ENCODE results near the gene ACTR1A. TPM values are rescaled to one million over a fixed set of nuclear protein-coding genes. Genes with fewer than 3 reads are reported as not detected.
"Not testable (repeated sequence)": the region's sequence is repeated elsewhere in the genome, so short reads cannot be mapped to it uniquely, and the experiment has no call there.

Gene ACTR1A
- total RNA-seq (ENCODE audit: insufficient read depth, low replicate concordance), result 42.1 TPM

DNA sequence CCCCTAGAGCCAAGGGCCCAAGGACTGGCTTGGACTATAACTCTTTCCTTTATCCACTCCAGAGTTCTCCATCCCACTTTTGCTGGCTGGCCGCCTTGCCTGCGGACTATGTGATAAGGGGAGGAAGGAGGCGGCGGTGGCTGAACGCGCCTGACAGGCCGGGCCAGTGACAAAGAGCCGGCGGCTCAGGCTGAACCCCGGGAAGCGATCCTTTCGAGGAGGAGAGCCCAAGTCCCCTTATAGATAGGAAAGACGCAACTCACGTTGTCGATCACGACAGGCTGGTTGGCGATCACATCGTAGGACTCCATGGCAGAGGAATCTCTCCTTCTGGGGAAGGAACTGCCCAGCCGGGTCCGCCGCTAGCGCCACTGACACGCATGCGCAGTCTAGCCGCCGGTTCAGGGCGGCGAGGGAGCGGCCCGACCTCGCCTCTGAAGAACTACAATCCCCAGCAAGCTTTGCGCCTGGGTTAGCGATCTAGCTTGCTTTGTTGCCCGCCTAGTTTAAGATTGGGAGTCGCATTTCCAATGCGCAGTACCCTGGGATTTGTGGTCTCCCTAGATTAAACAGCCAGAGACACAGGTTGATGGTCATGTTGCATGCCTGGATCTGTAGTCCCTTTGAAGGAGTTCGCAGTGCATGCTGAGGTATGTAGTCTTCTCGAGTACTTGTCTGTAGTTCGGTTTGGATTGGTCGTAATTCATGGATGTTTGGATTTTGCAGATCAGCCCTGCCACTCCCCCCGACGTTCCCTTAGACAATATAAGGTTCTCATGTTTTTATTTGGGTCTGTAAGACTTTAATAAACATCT lies at the start of gene ACTR1A:
Gene ACTR1A (minus strand): TSS at position 376 of the 815 bp plus-strand sequence. CDS start 65 bp downstream, at position 311.
- peak; percentile 100 for DNase-seq (ENCODE audit: low spot score)

DNA sequence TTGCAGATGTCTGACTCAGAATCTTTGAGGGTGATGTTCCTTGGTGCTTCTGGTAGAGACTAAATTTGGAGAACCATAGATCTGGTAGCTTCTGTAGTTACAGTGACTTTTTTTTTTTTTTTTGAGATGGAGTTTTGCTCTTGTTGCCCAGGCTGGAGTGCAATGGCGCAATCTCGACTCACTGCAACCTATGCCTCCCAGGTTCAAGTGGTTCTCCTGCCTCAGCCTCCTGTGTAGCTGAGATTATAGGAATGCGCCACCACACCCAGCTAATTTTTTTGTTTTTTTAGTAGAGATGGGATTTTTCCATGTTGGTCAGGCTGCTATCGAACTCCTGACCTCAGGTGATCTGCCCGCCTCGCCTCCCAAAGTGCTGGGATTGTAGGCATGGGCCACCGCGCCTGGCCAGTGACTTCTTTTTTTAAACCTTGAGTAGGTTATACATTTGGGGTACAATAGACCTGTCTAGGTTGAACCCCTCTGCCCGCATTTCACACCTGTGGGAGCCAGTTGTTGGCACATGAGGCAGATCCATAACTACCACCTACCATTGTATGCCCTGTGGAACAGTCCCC lies 48.2 kb upstream of the ACTR1A start:
- no peak for DNase-seq (ENCODE audit: low spot score)

DNA sequence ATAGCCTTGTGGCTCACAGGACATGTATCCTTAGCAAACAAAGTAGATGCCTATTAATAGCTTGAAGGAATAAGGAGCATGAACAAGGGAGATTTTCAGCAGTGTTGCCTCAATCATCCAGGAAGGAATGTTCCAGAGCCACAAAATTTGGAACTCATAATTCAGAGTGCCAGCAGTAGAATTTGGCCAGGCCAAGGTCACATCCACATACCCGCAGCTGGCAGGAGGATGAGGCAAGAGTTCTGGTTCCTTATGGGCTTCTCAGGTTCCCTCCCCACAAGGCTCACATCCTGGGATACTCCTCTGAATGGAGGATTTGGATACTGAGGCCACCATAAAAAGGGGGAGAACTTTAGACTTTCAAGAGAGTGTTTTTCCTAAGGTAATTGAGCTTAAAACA lies 47.0 kb upstream of the ACTR1A start:
- DNase-seq (ENCODE audit: low spot score), result no peak

DNA sequence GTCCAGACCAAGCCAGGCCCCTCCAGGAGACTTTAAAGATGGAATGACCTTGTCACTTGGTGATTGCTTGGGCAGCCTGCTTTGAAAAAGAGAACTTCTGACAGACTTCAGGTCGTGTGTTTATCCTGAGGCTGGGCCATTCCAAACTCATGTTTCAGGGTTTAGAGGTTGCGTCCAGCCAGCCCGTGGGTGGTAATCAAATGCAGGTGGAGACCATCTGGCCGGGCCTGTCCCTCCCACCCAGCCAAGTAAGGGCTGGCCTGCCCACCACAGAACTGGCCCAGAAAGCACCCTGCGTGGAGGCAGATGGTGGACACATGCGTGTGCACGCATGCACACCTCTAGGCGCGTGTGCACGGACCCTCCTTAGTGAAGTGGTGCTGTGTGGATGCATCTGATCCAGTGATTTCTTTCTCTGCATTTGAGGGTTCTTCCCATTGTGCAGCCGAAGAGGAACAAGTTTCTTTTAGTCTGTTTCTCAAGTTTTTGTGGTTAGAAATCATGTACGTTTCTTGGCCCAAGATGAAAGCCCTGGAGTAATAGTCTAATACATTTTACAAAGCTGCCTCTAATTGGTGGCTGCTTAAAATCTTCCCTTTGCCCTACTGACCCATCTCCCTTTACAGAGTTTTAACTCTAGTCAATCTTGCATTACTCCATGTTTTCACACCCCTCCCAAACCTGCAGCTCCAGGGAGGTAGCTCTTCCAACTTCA lies 44.3 kb upstream of the ACTR1A start:
- peak; percentile 17 for DNase-seq (ENCODE audit: low spot score)

DNA sequence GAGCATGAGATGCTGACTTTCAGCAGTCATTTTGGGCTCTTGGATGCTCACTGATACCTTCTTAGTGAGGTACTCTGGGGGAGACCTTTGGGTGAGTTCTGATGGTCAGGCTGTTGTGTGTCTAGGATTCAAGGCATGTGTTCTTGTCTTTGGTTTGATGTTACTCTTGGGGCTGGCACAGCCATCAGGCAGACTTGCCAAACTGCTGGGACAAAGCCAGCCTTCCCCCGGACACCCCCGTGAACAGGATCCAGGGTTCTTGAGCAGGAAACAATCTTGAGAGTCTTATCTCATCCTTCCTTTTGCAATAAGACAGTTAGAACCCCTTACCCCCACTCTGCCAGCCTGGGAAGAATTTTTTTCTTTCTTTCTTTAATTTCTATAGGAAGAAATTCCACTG lies 43.5 kb upstream of the ACTR1A start:
- no peak for DNase-seq (ENCODE audit: low spot score)

DNA sequence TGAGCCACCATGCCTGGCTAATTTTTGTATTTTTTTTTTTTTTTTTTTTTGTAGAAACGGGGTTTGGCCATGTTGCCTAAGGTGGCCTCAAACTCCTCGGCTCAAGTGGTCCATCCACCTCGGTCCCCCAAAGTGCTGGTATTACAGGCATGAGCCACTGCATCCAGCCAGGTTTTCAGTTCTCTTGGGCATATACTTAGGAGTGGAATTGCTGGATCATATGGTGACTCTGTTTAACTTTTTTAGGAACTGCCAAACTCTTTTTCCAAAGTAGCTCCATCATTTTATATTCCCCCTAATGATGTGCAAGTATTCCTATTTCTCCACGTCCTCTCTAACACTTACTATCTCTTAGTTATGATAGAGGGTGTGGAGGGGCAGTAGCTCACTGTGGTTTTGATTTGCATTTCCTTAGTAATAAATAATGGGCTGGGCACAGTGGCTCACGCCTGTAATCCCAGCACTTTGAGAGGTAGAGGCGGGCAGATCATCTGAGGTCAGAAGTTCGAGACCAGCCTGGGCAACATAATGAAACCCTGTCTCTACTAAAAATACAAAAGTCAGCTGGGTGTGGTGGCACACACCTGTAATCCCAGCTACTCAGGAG lies 42.9 kb upstream of the ACTR1A start:
- no peak for DNase-seq (ENCODE audit: low spot score)

DNA sequence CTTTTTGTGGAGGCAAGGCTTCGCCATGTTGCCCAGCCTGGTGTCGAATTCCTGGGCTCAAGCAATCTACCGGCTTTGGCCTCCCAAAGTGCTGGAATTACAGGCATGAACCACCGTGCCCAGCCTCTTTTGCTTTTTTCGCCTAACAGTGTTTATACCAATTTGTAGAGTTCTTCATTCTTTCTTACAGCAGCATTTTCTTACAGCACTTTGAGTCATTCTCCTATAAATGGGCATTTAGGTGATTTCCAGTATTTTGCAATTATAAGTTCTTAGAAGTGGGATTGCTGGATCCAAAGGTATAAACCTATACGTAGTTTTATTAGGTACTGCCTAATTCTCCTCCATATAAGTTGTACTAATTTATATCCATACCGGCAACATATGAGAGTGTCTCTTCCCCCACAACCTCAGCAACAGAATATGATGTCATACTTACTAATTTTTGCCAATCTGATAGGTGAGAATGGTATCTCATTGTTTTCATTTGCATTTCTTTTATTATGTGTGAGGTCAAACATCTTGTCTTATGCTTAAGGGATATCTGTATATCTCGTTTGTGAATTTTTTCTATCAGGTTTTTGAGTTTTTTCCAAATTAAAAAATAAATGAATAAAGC lies 40.4 kb upstream of the ACTR1A start:
- no peak for DNase-seq (ENCODE audit: low spot score)

DNA sequence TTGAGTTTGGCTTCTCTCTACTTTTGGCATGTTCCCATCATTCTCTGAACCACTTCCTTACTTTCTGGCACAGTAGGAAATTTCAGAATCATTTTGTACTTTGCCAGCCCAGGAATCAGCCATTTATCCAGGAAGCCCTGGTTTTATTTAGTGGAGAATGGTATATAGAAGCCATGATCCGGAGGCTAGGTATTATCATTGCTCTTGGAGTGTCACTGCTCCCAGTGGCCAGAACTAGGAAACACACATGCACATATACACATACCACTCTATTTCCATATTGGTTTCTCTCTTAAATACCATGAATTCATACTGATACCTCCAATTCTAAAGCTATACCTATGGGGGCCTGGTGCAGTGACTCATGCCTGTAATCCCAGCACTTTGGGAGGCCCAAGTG lies 37.5 kb upstream of the ACTR1A start:
- no peak for DNase-seq (ENCODE audit: low spot score)

DNA sequence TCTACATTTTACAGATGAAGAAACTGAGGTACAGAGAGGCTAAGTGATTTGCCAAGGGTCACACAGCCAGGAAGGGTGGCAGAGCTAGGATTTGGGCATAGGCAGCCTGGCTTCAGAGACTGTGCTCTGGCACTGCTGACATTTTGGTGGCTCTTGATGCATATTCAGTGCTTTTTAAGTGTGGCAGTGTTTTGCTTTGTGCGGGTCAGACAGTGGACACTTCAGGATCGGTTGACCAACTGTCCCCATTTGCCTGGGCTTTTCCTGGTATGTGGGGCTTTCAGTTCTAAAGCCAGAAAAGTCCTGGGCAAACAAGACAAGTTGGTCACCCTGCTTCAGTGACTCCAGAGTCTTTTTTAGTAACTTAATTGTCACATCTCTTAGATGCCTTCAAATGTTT lies 36.3 kb upstream of the ACTR1A start:
- DNase-seq (ENCODE audit: low spot score), result no peak

DNA sequence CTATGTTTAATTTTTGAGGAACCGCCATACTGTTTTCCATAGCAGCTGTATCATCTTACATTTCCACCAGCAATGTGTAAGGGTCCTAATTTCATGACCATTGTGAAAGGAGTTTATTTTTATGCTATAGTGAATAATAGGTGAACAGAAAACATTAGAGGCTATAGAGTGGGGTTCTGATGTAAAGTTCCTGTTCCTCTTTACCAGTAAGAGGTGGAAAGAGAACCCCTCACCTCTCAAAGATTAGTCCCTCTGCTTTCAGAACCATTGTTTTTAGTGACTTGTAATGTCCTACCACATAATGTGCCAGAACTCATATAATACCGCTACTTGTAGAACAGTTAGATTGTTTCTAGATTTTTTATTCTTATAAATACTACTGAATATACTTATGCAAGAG lies 35.4 kb upstream of the ACTR1A start:
- DNase-seq (ENCODE audit: low spot score), result no peak

DNA sequence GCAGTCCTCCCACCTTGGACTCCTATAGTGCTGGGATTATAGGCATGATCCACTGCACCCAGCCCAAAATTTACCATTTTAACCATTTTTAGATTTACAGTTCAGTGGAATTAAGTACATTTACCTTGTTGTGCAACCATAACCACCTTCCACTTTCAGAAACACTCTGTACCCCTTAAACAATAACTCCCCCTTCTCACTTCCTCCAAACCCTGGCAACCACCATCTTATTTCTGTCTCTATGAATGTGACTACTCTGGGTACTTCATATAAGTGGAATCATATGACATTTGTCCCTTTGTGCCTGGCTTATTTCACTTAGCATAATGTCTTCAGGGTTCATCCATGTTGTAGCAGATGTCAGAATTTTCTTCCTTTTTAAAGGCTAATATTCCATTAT lies 34.9 kb upstream of the ACTR1A start:
- DNase-seq (ENCODE audit: low spot score), result no peak

DNA sequence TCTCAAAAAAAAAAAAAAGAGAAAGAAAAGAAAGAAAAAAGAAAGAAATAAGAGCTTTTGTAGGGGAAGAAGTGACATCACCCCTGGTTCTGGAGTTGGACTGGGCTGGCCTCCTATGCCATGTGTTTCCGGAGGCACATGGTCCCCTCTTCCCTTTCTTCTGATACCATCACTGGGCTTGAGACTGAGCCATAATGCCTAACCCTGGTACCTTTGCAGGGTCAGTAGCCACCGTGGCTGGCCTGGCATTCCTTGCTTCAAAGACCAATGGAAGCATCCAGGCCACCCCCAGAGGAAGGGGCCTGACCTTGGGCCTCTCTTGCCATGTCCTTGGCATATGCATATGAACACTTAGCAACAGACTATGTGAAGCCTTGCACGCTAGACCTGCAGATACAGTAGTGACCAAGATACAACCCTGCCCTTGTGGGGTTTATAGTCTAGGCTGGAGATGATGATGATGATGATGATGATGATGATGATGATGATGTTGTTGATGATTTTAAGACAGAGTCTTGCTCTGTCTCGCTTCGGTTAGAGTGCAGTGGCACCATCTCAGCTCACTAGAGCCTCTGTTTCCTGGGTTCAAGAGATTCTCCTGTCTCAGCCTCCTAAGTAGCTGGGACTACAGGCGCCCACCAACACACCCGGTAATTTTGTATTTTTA lies 33.1 kb upstream of the ACTR1A start:
- DNase-seq (ENCODE audit: low spot score), result no peak

DNA sequence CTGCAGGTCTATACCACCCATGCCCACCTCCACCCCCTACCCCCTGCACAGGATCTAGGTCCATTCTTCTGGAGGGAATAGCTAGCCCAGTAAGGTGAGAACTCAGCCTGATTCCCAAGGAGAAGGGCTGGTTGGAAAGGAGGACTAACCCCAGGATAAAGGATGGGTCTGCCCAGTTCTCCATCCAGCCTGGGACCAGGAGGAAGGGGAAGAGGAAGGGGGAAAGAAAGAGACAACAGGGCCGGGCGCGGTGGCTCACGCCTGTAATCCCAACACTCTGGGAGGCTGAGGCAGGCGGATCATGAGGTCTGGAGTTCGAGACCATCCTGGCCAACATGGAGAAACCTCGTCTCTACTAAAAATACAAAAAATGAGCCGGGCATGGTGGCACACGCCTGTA lies 32.5 kb upstream of the ACTR1A start:
- DNase-seq (ENCODE audit: low spot score), result not testable (repeated sequence)

DNA sequence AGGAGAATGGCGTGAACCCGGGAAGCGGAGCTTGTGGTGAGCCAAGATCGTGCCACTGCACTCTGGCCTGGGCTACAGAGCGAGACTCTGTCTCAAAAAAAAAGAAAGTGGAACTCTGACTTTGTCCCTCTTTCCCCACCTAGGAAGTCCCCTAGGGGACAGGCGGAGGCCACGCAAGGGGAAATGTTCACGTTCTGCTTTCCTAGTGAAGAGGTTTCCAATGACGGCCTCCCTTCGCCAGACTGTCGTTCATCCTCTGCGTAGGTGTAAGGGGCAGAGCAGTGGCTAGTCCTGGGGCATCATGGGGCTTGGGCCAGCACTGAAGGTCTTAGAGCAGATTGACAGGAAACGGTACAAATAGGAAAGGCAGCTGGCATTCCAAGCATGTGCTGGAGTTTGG lies 31.8 kb upstream of the ACTR1A start:
- DNase-seq (ENCODE audit: low spot score), result no peak

DNA sequence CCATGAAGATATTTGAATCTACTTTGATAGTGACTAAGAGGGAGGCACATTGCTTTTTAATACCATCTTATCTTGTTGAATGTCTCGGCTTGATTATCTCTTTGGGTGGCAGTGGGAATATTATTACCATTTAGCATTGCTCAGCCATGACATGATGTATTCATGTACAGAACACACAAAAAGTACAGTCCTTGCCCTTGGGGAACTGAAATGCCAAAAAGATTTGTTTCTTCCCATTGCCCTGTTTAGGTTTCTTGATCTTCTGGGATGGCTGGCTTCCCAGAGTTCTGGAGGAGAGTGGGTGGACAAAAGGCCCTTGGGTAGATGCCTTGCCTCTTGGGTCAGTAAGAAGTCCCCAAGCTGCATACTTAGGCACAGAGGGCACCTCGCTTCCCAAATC lies 25.0 kb upstream of the ACTR1A start:
- peak; percentile 59 for DNase-seq (ENCODE audit: low spot score)

DNA sequence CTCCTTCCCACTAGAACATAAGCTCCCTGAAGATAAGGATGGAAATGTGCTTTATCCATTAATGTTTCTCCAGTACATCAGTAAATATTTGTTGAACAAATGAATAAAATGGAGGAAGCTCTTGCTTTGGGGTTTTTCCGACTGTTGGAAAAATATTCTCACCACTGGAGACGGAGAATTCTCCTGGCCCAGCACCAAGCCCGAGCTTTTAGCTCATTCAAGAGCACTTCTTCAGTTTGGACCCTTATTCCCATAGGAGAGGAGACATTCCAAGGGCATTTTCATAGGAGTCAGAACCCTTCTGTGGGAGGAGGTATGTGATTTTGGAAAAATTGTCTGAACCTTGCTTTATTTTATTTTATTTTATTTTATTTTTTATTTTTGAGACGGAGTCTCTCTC lies 22.2 kb upstream of the ACTR1A start:
- no peak for DNase-seq (ENCODE audit: low spot score)

DNA sequence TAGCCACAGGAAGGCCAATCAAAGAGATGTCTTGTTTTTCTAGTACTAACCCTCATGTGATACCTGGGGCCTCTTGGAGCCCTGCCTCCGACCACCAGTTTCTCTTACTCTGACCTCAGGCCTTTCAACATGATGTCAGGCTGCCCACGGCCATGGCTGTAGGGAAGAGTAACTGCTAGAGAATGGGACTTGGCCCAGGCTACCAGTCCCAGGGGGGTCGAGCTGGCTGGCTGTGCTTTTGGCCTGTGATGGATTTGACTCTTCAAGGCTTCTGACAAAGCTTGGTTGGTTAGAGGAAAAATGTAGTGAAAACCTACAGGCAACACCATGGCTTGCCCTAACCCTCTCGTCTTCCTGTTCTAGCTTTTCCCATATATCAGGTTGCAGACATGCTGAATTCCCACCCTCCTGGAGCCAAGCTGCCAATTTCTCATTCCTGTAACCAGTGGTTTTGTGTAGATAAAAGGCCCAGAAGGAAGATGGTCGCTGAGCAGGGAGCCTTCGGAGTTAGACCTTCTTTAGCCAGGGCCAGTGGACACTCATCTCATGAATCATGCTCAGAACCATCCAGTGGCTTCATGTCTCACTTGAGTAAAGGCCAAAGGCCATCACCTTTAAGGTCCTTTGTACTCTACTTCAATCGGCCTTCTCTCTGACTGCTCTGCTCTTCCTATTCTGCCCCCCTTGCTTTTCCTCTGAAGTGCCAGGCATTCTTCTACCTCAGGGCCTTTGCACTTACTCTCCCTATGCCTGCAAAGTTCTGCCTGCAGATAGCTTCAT lies 20.9 kb upstream of the ACTR1A start:
- no peak for DNase-seq (ENCODE audit: low spot score)

DNA sequence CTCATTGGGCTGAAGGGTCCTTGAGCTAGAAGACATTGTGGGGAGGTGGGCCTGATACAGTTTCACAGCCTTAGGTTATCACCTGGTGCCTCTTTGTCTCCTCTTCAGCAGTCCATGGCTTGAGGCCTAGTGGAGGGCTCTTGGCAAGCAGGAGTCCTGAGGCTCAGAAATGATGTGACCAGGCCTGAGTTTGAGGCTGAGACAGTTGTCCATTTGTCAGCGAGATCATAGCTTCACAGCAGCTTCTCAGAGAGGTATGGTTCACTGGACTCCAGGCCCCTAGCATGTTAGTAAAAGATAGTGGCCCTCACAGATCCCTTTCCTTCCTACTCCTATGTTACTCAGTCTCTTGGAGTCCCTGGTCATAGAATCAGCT lies 20.4 kb upstream of the ACTR1A start:
- DNase-seq (ENCODE audit: low spot score), result no peak

DNA sequence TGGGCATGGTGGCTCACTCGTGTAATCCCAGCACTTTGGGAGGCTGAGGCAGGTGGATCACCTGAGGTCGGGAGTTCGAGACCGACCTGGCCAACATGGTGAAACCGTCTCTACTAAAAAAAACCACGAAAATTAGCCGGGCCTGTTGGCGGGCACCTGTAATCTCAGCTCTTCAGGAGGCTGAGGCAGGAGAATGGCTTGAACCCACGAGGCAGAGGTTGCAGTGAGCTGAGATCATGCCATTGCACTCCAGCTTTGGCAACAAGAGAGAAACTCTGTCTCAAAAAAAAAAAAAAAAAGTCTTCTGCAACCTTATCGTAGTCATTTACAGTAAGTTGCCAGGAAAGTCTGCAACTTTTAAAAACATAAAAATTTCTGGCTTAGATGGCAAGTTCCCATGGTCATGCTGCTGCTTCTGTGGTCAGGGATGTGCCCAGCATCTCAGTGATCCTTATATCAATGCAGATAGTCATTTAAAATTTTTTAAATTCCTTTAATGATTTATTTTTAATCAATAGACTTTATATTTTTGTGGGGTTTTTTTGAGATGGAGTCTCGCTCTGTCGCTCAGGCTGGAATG lies 16.8 kb upstream of the ACTR1A start:
- DNase-seq (ENCODE audit: low spot score), result no peak

DNA sequence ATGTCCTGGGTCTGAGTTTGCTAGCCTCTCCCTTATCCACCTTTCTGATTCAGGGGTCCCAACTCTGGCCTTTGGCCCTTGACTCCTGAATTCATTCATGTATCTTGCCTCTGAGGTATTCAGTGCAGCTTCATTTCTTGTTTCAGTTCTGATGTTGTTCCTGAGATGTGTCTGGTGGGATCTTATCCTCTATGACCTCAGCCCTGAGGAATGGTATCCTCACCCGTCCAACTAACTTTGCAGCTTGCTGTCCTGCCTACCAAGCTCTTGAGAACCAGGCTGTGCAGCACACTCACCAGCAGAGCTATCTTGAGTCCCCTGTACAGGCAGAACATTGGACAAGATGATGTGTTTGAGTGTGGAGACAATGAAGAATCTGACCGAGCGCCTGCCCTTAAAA lies 15.0 kb upstream of the ACTR1A start:
- peak; percentile 79 for DNase-seq (ENCODE audit: low spot score)

Measured in umbilical cord (tissue), 2 donors.